ENCODE measurements around the gene CTDSPL2.
"Not testable (repeated sequence)": the region's sequence is repeated elsewhere in the genome, so short reads cannot be mapped to it uniquely, and the experiment has no call there.

DNA sequence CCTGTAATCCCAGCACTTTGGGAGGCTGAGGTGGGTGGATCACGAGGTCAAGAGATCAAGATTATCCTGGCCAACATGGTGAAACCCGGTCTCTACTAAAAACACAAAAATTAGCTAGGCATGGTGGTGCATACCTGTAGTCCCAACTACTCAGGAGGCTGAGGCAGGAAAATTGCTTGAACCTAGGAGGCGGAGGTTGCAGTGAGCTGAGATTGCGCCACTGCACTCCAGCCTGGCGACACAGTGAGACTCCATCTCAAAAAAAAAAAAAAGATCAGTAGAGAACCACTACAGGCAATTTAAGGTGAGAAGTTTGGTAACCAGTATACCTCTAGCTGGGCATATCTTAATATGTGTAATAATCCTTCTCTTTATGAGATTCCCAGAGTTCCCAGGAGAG, 117.3 kb downstream of the CTDSPL2 start:
- TF ChIP-seq, protein P1, sequence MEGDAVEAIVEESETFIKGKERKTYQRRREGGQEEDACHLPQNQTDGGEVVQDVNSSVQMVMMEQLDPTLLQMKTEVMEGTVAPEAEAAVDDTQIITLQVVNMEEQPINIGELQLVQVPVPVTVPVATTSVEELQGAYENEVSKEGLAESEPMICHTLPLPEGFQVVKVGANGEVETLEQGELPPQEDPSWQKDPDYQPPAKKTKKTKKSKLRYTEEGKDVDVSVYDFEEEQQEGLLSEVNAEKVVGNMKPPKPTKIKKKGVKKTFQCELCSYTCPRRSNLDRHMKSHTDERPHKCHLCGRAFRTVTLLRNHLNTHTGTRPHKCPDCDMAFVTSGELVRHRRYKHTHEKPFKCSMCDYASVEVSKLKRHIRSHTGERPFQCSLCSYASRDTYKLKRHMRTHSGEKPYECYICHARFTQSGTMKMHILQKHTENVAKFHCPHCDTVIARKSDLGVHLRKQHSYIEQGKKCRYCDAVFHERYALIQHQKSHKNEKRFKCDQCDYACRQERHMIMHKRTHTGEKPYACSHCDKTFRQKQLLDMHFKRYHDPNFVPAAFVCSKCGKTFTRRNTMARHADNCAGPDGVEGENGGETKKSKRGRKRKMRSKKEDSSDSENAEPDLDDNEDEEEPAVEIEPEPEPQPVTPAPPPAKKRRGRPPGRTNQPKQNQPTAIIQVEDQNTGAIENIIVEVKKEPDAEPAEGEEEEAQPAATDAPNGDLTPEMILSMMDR (conservative IDR thresholded peaks at IDR 0.05; ENCODE audit: low read depth, low read length): not testable (repeated sequence)
- TF ChIP-seq EZH2 (IDR thresholded peaks at IDR 0.05; ENCODE audit: borderline replicate concordance, low read depth, low read length, poor library complexity, severe bottlenecking): not testable (repeated sequence)

All from A673 (cell line).